Left ventricle myocardium inferior (tissue), 1 donor: ENCODE data around the gene FYB2. TPM values are rescaled to one million over a fixed set of nuclear protein-coding genes. Genes with fewer than 3 reads are reported as not detected.
A peak's percentile ranks its signal among the peaks of the same experiment; 100 is the strongest.

Experiments used
- DNase-seq: peaks from one replicate; pipeline ENCODE4 v3.0.0-alpha.2; 2020
- H3K27ac ChIP-seq: fragments of 200-600 bp; replicated peaks from 2 replicates; pipeline ENCODE4 v1.8.0; 2021
- H3K27me3 ChIP-seq: fragments of 200-600 bp; 2 replicates; pipeline ENCODE4 v1.8.0; 2021; ENCODE audit warnings: low read depth
- H3K36me3 ChIP-seq: fragments of 200-600 bp; 2 replicates; pipeline ENCODE4 v1.8.0; 2021
- H3K4me1 ChIP-seq: fragments of 200-600 bp; 2 replicates; pipeline ENCODE4 v1.8.0; 2021
- H3K4me3 ChIP-seq: fragments of 200-600 bp; 2 replicates; pipeline ENCODE4 v1.8.0; 2021; ENCODE audit warnings: mild to moderate bottlenecking, moderate library complexity
- H3K9me3 ChIP-seq: fragments of 200-600 bp; replicated peaks from 2 replicates; pipeline ENCODE4 v1.8.0; 2021
- CTCF ChIP-seq: fragments of 200-600 bp; IDR thresholded peaks from 2 replicates; pipeline ENCODE4 v1.8.0; 2021; ENCODE audit warnings: antibody characterized with exemption, mild to moderate bottlenecking, borderline replicate concordance
- intact Hi-C: fragments of 100-400 bp; cut with micrococcal nuclease; formaldehyde crosslinking; loops from one replicate; pipeline ENCODE4 v1.11.0; 2022
- total RNA-seq: library from RNA; stranded (reverse); fragmentation: NEBNext Ultra II Directional; extraction: Animal tissue kit (Norgen Biotek cat#: 25700); gene quantifications from one replicate; pipeline ENCODE4 v1.2.1, GENCODE V29; 2021
- donor health status: DM: no; HTN: yes; CAD: no; lungs with severe emphysema.

FYB2 gene
- total RNA-seq, 1 donor from 2014 or later = 5.7 TPM

GRCh38 chr1:56798053-56798471 lies 21.1 kb downstream of the FYB2 start:
- no peaks in the 10 kb centered on the region for H3K9me3 ChIP-seq
- peak overlapping the region; percentile 86 for H3K27ac ChIP-seq
- no peak for TF ChIP-seq CTCF
- no peak overlapping the region for H3K4me3 ChIP-seq
- DNase-seq = no peak
- no peaks in the 10 kb centered on the region for H3K27me3 ChIP-seq
- no peaks in the 10 kb centered on the region for H3K36me3 ChIP-seq
- H3K4me1 ChIP-seq = peaks cover 48% of the 10 kb centered on the region
- intact Hi-C loops = no loop called here

- no peak for TF ChIP-seq CTCF
- H3K4me3 ChIP-seq = no peak overlapping the region
- intact Hi-C loops = no loop called here
- DNase-seq = peak; percentile 42
- peaks cover 48% of the 10 kb centered on the region for H3K4me1 ChIP-seq
- no peaks in the 10 kb centered on the region for H3K36me3 ChIP-seq
- no peaks in the 10 kb centered on the region for H3K9me3 ChIP-seq
- H3K27ac ChIP-seq = peak overlapping the region; percentile 86
- no peaks in the 10 kb centered on the region for H3K27me3 ChIP-seq
These were observed 22.0 kb downstream of the FYB2 start for GRCh38 chr1:56797065-56797685.

- no peak for DNase-seq
- TF ChIP-seq CTCF = no peak
- intact Hi-C loops = no loop called here
- Histone ChIP-seq H3K4me3 (no peak overlapping the region), H3K4me1 (peaks cover 50% of the 10 kb centered on the region), H3K9me3 (no peaks in the 10 kb centered on the region), H3K27ac (peak overlapping the region; percentile 86), H3K27me3 (no peaks in the 10 kb centered on the region), H3K36me3 (no peaks in the 10 kb centered on the region)
These were observed 23.3 kb downstream of the FYB2 start for GRCh38 chr1:56795870-56796269.

GRCh38 chr1:56790036-56790435 lies 29.2 kb downstream of the FYB2 start:
- no peak overlapping the region for H3K27ac ChIP-seq
- H3K9me3 ChIP-seq = no peaks in the 10 kb centered on the region
- no peaks in the 10 kb centered on the region for H3K27me3 ChIP-seq
- TF ChIP-seq CTCF = no peak
- no peak overlapping the region for H3K4me3 ChIP-seq
- no peak for DNase-seq
- H3K4me1 ChIP-seq = peaks cover 36% of the 10 kb centered on the region
- no peaks in the 10 kb centered on the region for H3K36me3 ChIP-seq
- intact Hi-C loops = no loop called here

GRCh38 chr1:56788588-56788987 lies 30.6 kb downstream of the FYB2 start:
- intact Hi-C loops = no loop called here
- Histone ChIP-seq H3K27ac (peak overlapping the region; percentile 63), H3K36me3 (no peaks in the 10 kb centered on the region), H3K9me3 (no peaks in the 10 kb centered on the region), H3K27me3 (no peaks in the 10 kb centered on the region), H3K4me1 (peaks cover 29% of the 10 kb centered on the region), H3K4me3 (peak overlapping the region; percentile 9)
- TF ChIP-seq CTCF = no peak
- peak; percentile 47 for DNase-seq
